HG03342 (cell line): Measurements from ENCODE around the gene LRRK1.
"Not testable (repeated sequence)": the region's sequence is repeated elsewhere in the genome, so short reads cannot be mapped to it uniquely, and the experiment has no call there.

Experiments used
- ATAC-seq: cut with Tn5 transposase; IDR thresholded peaks from one replicate; pipeline ENCODE4 v1.9.1; 2021; ENCODE audit warnings: mild to moderate bottlenecking, moderate library complexity; ENCODE audit not compliant: unreplicated experiment

LRRK1 gene

GRCh38 chr15:101088788-101089578, 169.8 kb downstream of the LRRK1 start:
- ATAC-seq, result peak; percentile 74

- ATAC-seq, result no peak
Observed at GRCh38 chr15:101089579-101090427, 170.6 kb downstream of the LRRK1 start.

- no peak for ATAC-seq
Observed at GRCh38 chr15:101090428-101090790, 171.3 kb downstream of the LRRK1 start.

GRCh38 chr15:101091080-101092017, 172.2 kb downstream of the LRRK1 start:
- ATAC-seq, result no peak

GRCh38 chr15:101092156-101092866, 173.2 kb downstream of the LRRK1 start:
- ATAC-seq, result no peak

- no peak for ATAC-seq
Observed at GRCh38 chr15:101092867-101093202, 173.7 kb downstream of the LRRK1 start.

- no peak for ATAC-seq
Observed at GRCh38 chr15:101093958-101094357, 174.8 kb downstream of the LRRK1 start.

- ATAC-seq, result not testable (repeated sequence)
Observed at GRCh38 chr15:101095796-101096406, 176.7 kb downstream of the LRRK1 start.

- ATAC-seq, result no peak
Observed at GRCh38 chr15:101097111-101097510, 178.0 kb downstream of the LRRK1 start.

GRCh38 chr15:101099183-101099582, 180.0 kb downstream of the LRRK1 start:
- ATAC-seq, result no peak

- no peak for ATAC-seq
Observed at GRCh38 chr15:101100118-101100517, 181.0 kb downstream of the LRRK1 start.

- no peak for ATAC-seq
Observed at GRCh38 chr15:101100593-101101442, 181.7 kb downstream of the LRRK1 start.

GRCh38 chr15:101101676-101102075, 182.5 kb downstream of the LRRK1 start:
- no peak for ATAC-seq

- no peak for ATAC-seq
Observed at GRCh38 chr15:101102746-101103145, 183.6 kb downstream of the LRRK1 start.

GRCh38 chr15:101103598-101103997, 184.4 kb downstream of the LRRK1 start:
- no peak for ATAC-seq

GRCh38 chr15:101104141-101104540, 185.0 kb downstream of the LRRK1 start:
- ATAC-seq, result no peak

- no peak for ATAC-seq
Observed at GRCh38 chr15:101105059-101105891, 186.1 kb downstream of the LRRK1 start.

- no peak for ATAC-seq
Observed at GRCh38 chr15:101107101-101107500, 187.9 kb downstream of the LRRK1 start.
